CD4-positive, alpha-beta T cell treated with Interleukin-17A for 1 hour (primary cell): ENCODE results near the gene RNF32.
"Not testable (repeated sequence)": the region's sequence is repeated elsewhere in the genome, so short reads cannot be mapped to it uniquely, and the experiment has no call there.

ENCODE experiments used
- DNase-seq: peaks from one replicate; pipeline ENCODE4 v3.0.0-alpha.2; 2020

The RNF32 gene

DNA sequence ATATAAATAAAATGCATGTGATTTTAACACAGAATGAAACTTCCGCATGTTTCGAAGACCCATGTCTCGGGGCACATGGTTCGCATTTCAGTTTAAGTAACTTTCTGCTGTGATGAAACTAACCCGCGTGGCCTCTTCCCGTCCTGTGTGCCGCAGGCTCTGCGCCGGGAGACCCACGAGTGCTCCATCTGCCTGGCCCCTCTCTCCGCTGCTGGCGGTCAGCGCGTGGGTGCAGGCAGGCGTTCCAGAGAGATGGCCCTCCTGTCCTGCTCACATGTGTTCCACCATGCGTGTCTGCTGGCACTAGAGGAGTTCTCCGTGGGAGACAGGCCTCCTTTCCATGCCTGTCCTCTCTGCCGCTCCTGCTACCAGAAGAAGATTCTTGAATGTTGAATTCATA, 35.7 kb downstream of the RNF32 start:
- no peak for DNase-seq

DNA sequence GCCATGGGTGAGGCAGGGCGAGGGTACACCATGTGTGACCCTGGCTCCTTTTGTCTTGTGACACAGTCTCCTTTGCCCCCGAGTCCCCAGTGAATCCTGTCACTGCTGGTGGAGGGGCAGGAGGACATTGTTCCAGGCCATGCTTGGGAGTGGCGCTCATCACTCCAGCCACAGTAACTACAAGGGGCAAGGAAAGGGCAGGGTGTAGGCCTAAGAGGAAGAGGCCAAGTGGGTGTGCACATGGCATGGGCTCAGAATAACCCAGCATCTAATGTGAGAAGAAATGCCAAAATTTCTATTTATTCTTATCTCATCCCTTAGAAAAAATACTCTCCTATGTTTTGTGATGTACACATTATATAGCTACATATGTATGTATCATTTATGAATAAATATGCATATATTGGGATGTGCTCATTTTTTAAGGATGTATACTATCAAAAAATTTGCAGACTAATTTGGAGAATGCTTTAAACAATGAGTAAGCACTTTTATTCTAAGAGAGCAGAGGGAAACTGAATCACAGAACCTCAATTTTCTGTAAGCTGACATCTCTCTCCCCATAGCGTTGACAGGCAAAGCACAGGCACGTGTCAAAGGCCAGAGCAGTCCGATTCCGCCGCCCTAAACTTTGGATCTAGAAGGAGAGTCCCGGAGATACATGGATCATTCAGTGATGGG, 36.9 kb downstream of the RNF32 start:
- DNase-seq = no peak

DNA sequence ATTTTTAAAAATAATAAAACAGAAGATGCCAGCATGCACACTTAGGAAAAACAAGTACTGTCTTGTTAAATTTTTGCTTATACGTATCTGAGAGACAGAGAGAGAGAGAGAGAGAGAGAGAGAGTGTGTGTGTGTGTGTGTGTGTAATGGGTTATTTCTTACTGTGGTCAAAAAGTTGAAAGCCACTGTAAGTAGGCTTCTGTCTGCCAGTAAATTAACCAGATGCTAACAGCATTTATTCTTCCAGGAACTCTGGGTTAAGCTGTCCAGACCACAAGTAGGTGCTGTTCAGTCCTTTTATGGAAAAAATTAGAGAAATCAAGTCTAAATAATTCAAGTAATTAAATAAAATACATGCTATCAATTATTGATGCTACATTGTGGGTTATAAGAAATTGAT, 39.7 kb downstream of the RNF32 start:
- no peak for DNase-seq

DNA sequence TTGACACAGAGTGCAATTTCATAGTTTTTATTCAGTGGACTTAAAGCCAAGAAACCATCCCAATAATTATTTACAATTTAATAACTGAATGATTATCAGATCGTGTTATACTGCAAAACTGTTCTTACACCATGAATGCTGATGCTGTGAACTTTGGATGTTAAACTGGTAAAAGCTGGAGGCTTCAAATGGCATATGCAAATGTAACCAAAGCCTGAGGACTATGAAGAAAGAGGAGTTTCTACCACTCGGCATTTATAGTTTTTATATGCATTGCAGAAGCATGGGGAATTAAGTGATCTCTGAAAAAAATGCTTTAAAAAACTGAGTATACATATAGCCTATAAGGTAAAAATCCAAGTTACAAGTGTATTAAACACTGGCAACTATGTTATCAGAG, 42.4 kb downstream of the RNF32 start:
- DNase-seq = no peak

- no peak for DNase-seq
Measured at GRCh38 chr7:156684251-156684650, 43.7 kb downstream of the RNF32 start.

DNA sequence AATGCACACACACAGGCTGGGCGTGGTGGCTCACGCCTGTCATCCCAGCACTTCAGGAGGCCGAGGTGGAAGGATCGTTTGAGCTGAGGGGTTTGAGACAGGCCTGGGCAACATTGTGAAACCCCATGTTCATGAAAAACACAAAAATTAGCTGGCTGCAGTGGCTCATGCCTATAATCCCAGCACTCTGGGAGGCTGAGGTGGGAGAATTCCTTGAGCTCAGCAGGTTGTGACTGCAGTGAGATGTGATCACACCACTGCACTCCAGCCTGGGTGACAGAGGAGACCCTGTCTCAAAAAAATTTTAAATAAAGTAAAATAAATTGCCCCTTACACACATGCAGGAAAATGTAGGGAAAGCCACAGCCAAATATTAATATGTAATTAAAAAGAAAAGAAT, 44.1 kb downstream of the RNF32 start:
- DNase-seq = no peak

GRCh38 chr7:156691764-156692163, 51.2 kb downstream of the RNF32 start:
- DNase-seq = no peak

DNA sequence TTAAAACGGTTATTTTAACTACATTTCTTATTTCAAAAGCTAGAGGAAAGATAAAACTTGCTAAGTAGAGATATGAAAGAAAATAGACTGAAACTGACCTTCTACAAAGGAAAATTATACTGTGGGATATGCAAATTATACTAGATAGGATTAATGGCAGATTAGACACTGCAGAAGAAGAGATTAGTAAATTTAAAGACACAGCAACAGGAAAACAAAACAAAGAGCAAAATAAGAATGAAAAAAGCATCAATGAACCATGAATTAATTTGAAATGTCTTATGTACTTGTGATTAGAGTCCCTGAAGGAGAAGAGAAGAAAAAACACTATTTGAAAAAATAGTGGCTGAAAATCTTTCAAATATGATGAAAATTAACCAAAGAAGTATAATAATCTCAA, 52.3 kb downstream of the RNF32 start:
- no peak for DNase-seq

DNA sequence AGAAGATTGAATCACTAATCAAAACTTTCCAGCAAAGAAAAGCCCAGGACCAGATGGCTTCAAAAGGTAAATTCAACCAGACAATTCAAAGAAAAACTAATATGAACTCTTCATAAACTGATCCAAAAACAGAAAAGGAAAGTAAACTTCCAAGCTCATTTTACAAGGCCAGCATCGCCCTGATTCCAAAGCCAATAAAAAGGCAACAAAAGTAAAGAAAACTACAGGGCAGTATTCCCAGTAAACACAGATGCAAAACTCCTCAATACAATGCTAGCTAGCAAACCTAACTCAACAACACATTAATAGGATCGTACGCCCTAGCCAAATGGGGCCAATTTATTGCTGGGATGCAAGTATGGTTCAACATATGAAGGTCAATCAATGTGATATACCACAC, 53.1 kb downstream of the RNF32 start:
- DNase-seq = no peak

DNA sequence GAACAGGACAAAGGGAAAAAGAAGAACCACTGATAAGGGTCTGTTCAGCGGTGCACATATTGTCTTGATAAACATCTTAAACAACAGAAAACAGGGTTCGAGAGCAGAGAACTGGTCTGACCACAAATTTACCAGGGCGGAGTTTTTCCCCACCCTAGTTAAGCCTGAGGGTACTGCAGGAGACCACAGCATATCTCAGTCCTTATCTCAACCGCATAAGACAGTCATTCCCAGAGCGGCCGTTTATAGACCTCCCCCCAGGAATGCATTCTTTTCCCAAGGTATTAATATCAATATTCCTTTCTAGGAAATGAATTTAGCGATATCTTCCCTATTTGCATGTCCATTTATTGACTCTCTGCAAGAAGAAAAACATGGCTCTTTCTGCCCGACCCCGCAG, 56.7 kb downstream of the RNF32 start:
- not testable (repeated sequence) for DNase-seq

GRCh38 chr7:156698512-156698911, 57.9 kb downstream of the RNF32 start:
- not testable (repeated sequence) for DNase-seq

DNA sequence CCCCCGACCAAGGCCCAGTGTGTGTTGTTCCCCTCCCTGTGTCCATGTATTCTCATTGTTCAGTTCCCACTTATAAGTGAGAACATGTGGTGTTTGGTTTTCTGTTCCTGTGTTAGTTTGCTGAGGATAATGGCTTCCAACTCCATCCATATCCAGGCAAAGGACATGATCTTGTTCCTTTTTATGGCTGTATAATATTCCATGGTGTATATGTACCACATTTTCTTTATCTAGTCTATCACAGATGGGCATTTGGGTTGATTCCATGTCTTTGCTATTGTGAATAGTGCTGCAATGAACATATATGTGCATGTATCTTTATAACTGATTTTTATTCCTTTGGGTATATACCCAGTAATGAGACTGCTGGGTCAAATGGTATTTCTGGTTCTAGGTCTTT, 61.2 kb downstream of the RNF32 start:
- DNase-seq = not testable (repeated sequence)

DNA sequence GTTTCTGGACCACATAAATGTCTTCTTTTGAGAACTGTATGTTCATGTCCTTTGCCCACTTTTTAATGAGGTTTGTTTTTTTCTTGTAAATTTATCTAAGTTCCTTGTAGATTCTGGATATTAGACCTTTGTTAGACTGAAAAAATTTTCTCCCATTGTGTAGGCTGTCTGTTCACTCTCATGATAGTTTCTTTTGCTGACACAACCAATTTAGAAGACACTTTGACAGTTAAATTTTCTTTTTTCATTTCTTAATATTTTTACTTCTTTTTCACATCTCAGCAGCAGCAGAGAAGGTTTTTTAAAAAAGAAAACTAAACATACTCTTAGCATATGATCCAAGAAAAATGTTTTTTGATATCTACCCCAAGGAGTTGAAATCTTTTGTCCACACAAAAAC, 61.8 kb downstream of the RNF32 start:
- DNase-seq = no peak

GRCh38 chr7:156703209-156703608, 62.6 kb downstream of the RNF32 start:
- DNase-seq = no peak

DNA sequence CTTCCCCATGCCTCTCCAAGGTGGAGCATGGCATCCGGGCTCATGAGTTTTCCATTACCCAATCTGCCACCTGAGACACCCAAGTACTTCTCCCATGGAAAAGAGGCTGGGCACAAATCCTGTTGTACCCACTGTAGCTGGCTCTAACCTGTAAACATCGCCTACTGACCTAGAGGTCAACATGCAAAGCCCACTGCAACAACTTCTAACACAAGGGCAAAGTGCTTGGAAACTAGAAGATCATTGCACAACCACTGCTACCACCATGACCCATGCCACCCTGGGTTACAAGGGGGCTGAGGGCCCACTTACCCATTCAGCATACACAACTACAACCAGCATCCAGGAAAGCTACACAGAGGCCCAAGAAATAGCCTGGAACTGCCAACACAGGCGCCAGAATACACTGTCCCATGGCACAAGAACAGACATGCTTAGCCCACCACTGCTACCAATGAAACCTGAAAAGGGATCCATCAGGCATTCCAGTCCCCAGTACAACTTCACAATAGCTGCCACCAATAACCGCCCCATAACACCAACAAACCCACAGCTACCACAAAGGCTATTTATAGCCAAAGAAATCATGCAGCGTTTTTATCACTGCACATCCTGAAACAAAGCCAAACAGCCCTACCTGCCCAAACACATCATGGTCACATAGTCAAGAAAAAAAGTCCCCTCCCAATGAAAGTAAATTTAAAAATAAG, 63.4 kb downstream of the RNF32 start:
- no peak for DNase-seq

DNA sequence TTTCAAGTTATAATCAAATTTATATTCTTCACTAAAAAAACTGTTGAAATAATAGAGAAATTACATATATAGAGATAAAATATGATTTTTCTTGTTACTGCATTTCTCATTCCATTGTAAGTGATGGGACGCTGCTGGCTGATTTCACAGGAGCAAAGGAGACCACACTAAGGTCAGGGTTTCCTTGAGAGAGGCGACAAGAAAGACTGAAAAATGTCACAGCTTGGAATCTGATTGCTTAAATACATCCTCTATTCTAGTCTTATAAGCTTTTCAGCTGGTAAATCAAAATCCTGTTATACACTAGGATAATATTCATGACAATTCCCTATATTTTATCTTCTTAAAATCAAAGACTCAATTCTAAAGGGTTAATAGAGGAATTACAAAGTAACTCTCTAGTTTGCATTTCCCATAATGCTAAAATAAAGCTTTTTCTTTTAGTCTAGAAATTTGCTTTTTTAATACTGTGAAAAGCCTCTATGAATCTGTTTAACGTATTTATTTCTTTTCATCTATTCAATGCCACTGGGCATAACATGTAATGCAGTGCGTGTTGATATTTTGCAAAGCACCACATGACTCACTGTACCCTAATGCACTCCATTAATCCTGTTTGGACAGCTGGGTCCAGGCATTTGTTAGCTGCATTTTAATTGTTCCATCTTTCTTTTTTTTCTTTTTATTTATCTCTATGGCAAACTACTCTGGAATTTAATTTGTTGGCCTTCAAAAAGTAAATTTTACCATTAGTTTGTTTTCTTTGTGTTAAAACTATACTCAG, 81.7 kb downstream of the RNF32 start:
- DNase-seq = no peak

- no peak for DNase-seq
Measured at GRCh38 chr7:156725073-156725472, 84.5 kb downstream of the RNF32 start.

- DNase-seq = no peak
Measured at GRCh38 chr7:156725936-156726335, 85.4 kb downstream of the RNF32 start.
